ENCODE data around the gene DIO2.

- TF ChIP-seq CTCF (IDR thresholded peaks at IDR 0.05; ENCODE audit: low read length), result peak; percentile 13; the same call in 1 of the 2 replicates
- TF ChIP-seq EZH2phosphoT487 (IDR thresholded peaks at IDR 0.05; ENCODE audit: low read length), result no peak
Observed at GRCh38 chr14:80202888-80203562, 8.3 kb downstream of the DIO2 start.
